Thyroid gland (tissue), 4 donors: ENCODE measurements around the gene TBCD.

Experiments used
- CTCF ChIP-seq, 6 experiments: fragments of 200-600 bp in 3 of 6; fragments of 450-650 bp in 3 of 6; sonication (generic) in 3 of 6; IDR thresholded peaks; one replicate each; pipeline ENCODE4 v1.5.1; 2016 to 2019; ENCODE audit warnings: antibody characterized with exemption in 6 of 6, mild to moderate bottlenecking in 2 of 6, inconsistent platforms in 1 of 6, moderate library complexity in 1 of 6
- POLR2A ChIP-seq, 2 donors: fragments of 450-650 bp; IDR thresholded peaks; one replicate each; pipeline ENCODE4 v1.6.1; 2017; ENCODE audit warnings: antibody characterized with exemption in 2 of 2, mild to moderate bottlenecking in 2 of 2, moderate library complexity in 1 of 2

- TF ChIP-seq POLR2A (IDR thresholded peaks at IDR 0.05), result no peak
- TF ChIP-seq CTCF (IDR thresholded peaks at IDR 0.05), result no peak
These were observed 142.5 kb downstream of the TBCD start for GRCh38 chr17:82894389-82894788.
